IMR-90 (cell line): ENCODE results near the gene DIPK1A.

Experiments
- CEBPB ChIP-seq: IDR thresholded peaks from 2 replicates; pipeline ENCODE4 v1.6.1; 2012; ENCODE audit warnings: low read depth, low read length, improper control_type of control experiment
- CTCF ChIP-seq: conservative IDR thresholded peaks from 2 replicates; pipeline ENCODE4 v1.5.1; 2012; ENCODE audit warnings: mild to moderate bottlenecking, low read depth, low read length, improper control_type of control experiment
- ELK1 ChIP-seq: fragments of 150-350 bp; IDR thresholded peaks from 2 replicates; pipeline ENCODE4 v1.6.1; 2016; ENCODE audit warnings: low read depth, mild to moderate bottlenecking, low read length, moderate library complexity, borderline replicate concordance
- FOS ChIP-seq: fragments of 150-350 bp; IDR thresholded peaks from 2 replicates; pipeline ENCODE4 v1.6.1; 2016; ENCODE audit warnings: low read depth, low read length
- MAFK ChIP-seq: IDR thresholded peaks from 2 replicates; pipeline ENCODE4 v1.6.1; 2012; ENCODE audit warnings: low read depth, low read length, improper control_type of control experiment
- MAZ ChIP-seq: IDR thresholded peaks from 2 replicates; pipeline ENCODE4 v1.6.1; 2012; ENCODE audit warnings: low read depth, mild to moderate bottlenecking, low read length, improper control_type of control experiment, moderate library complexity, borderline replicate concordance
- NFE2L2 ChIP-seq: fragments of 150-350 bp; IDR thresholded peaks from 2 replicates; pipeline ENCODE4 v1.6.1; 2016; ENCODE audit warnings: low read depth, mild to moderate bottlenecking, low read length
- POLR2A ChIP-seq: IDR thresholded peaks from 2 replicates; pipeline ENCODE4 v1.6.1; 2012; ENCODE audit warnings: mild to moderate bottlenecking, low read depth, low read length
- RAD21 ChIP-seq: IDR thresholded peaks from 2 replicates; pipeline ENCODE4 v1.6.1; 2012; ENCODE audit warnings: low read length, improper control_type of control experiment
- RCOR1 ChIP-seq: IDR thresholded peaks from 2 replicates; pipeline ENCODE4 v1.6.1; 2012; ENCODE audit warnings: mild to moderate bottlenecking, low read length, improper control_type of control experiment; ENCODE audit not compliant: insufficient replicate concordance
- SMC3 ChIP-seq: fragments of 150-350 bp; IDR thresholded peaks from 2 replicates; pipeline ENCODE4 v1.6.1; 2016; ENCODE audit warnings: low read depth, mild to moderate bottlenecking, antibody characterized with exemption, low read length, moderate library complexity
- USF2 ChIP-seq: fragments of 150-350 bp; IDR thresholded peaks from 2 replicates; pipeline ENCODE4 v1.6.1; 2017; ENCODE audit warnings: mild to moderate bottlenecking, antibody characterized with exemption, low read length, low read depth

GRCh38 chr1:92843429-92844352 lies 117.6 kb downstream of the DIPK1A start:
- TF ChIP-seq SMC3 (no peak), CEBPB (no peak), USF2 (no peak), RAD21 (no peak), POLR2A (no peak), CTCF (no peak), FOS (no peak), MAFK (no peak), MAZ (no peak), NFE2L2 (no peak), ELK1 (no peak), RCOR1 (no peak)
